Effector CD8-positive, alpha-beta T cell (primary cell): ENCODE data around the gene NUDT17.

ENCODE experiments used
- DNase-seq: peaks from one replicate; lab custom pipeline; 2025; lab: John Stamatoyannopoulos, UW

The NUDT17 gene

GRCh38 chr1:145891143-145891542 is 45.7 kb downstream of the NUDT17 start:
- DNase-seq = no peak

- peak; percentile 30 for DNase-seq
Observed at GRCh38 chr1:145891587-145892485, 46.4 kb downstream of the NUDT17 start.

- DNase-seq = no peak
Observed at GRCh38 chr1:145892486-145893087, 47.2 kb downstream of the NUDT17 start.

DNA sequence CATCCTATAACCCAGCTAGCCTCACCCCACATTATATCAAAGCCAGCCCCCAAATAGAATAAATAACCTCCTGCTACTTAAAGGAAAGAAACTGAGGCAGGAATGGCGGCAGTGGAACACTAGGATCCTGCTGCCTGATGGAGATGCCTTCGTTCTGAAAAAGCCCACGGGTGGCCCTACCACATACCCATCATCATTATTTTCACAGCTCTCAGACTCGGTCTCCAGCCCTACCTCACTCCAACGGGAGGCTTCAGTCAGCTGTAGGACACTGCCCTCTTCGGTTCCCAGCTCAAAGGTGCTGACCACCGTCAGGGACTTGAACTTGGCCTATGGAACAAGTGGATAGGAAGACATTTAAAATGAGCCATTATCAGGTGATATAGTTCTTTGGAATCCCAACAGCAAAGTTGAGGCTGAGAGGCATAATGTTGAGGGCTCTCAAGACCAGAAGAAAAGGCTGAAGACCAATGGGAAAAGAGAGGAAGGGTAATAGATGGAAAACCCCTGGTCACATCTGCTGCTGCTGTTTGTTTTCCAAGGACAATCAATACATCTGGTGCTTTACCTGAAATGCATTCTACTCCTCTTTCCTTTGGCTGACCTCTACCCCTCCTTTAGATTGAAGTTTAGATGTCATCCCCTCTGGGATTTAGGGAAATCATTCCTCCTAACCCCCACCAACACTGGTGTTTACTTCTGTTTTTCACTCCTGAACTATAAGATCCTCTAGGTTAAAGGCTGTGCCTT is 48.1 kb downstream of the NUDT17 start:
- DNase-seq = no peak

GRCh38 chr1:145895471-145895870 is 50.0 kb downstream of the NUDT17 start:
- no peak for DNase-seq

GRCh38 chr1:145897969-145898368 is 52.5 kb downstream of the NUDT17 start:
- no peak for DNase-seq
